22Rv1 (cell line): Measurements from ENCODE around the gene WWP2.
A peak's percentile ranks its signal among the peaks of the same experiment; 100 is the strongest.

Source experiments
- H3K27ac ChIP-seq: fragments of 450-650 bp; 2 replicates; pipeline ENCODE4 v1.5.1; 2017
- CTCF ChIP-seq: fragments of 450-650 bp; IDR thresholded peaks from 2 replicates; pipeline ENCODE4 v1.5.1; 2017; ENCODE audit warnings: mild to moderate bottlenecking
- ZFX ChIP-seq: fragments of 450-650 bp; IDR thresholded peaks from 2 replicates; pipeline ENCODE4 v1.6.1; 2017; ENCODE audit warnings: antibody characterized with exemption, borderline replicate concordance

WWP2 gene

GRCh38 chr16:69855592-69855991 lies 93.5 kb downstream of the WWP2 start:
- H3K27ac ChIP-seq, result no peak overlapping the region
- TF ChIP-seq CTCF (no peak), ZFX (no peak)

GRCh38 chr16:69858191-69859104 lies 96.3 kb downstream of the WWP2 start:
- H3K27ac ChIP-seq, result no peak overlapping the region
- TF ChIP-seq ZFX (no peak), CTCF (no peak)

- TF ChIP-seq ZFX (no peak), CTCF (peak; percentile 55)
- no peak overlapping the region for H3K27ac ChIP-seq
Measured at GRCh38 chr16:69859105-69859989, 97.2 kb downstream of the WWP2 start.

- H3K27ac ChIP-seq, result no peak overlapping the region
Measured at GRCh38 chr16:69860233-69861231, 98.4 kb downstream of the WWP2 start.

GRCh38 chr16:69861292-69862030 lies 99.3 kb downstream of the WWP2 start:
- TF ChIP-seq CTCF (no peak), ZFX (no peak)
- H3K27ac ChIP-seq, result no peak overlapping the region

More at GRCh38 chr16:69860233-69861231, 98.4 kb downstream of the WWP2 start:
- no peak for TF ChIP-seq CTCF
- TF ChIP-seq ZFX, result no peak
